Activated naive CD8-positive, alpha-beta T cell treated with anti-CD3 and anti-CD28 coated beads, Interleukin-2, amount 10 ng/mL, durations not matched to agents 7 days and 5 days (primary cell): ENCODE results near the gene PPP1R8. TPM values are rescaled to one million over a fixed set of nuclear protein-coding genes. Genes with fewer than 3 reads are reported as not detected.

Source experiments
- ATAC-seq: fragments of 150-1000 bp; cut with Tn5 transposase; one replicate; pipeline ENCODE4 v1.10.0; 2021; ENCODE audit warnings: low read depth, moderate library complexity
- POLR2A ChIA-PET: fragments of 350-600 bp; sonication (Branson Sonifier 250); formaldehyde crosslinking; loops from one replicate; lab custom pipeline; 2021; ENCODE audit warnings: antibody characterized with exemption; lab: Charles Lee
- DNase-seq: peaks from one replicate; pipeline ENCODE4 v3.0.0; 2021
- H3K27ac Mint-ChIP-seq: one replicate; pipeline ENCODE4 v1.8.0; 2022; ENCODE audit warnings: mild to moderate bottlenecking, mixed read lengths
- H3K27me3 Mint-ChIP-seq: one replicate; pipeline ENCODE4 v1.8.0; 2022; ENCODE audit warnings: mild to moderate bottlenecking, moderate library complexity, mixed read lengths
- H3K36me3 Mint-ChIP-seq: one replicate; pipeline ENCODE4 v1.8.0; 2021; ENCODE audit warnings: mild to moderate bottlenecking, mixed read lengths
- H3K4me1 Mint-ChIP-seq: one replicate; pipeline ENCODE4 v1.8.0; 2021; ENCODE audit warnings: mixed read lengths
- H3K4me3 Mint-ChIP-seq: one replicate; pipeline ENCODE4 v1.8.0; 2022; ENCODE audit warnings: mild to moderate bottlenecking, moderate library complexity, mixed read lengths
- H3K9me3 Mint-ChIP-seq: one replicate; pipeline ENCODE4 v1.8.0; 2021; ENCODE audit warnings: mixed read lengths
- total RNA-seq, 2 experiments: library from RNA; stranded (reverse); gene quantifications; one replicate each; pipeline ENCODE4 v1.2.3, GENCODE V29; 2021

The PPP1R8 gene
- total RNA-seq, 2 experiments from 2014 or later = 52.9 to 54.4 TPM

DNA sequence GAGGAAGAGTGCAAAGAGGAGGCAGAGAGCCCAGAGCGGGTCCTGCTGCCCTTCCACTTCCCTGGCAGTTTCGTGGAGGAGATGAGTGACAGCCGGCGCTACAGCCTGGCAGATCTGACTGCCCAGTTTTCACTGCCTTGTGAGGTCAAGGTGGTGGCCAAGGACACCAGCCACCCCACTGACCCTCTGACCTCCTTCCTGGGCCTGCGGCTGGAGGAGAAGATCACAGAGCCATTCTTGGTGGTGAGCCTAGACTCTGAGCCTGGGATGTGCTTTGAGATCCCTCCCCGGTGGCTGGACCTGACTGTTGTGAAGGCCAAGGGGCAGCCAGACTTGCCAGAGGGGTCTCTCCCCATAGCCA is 51.9 kb downstream of the PPP1R8 start:
- peaks cover 48% of the 10 kb centered on the region for H3K36me3 Mint-ChIP-seq
- no peaks in the 10 kb centered on the region for H3K9me3 Mint-ChIP-seq
- H3K4me1 Mint-ChIP-seq = peaks cover 40% of the 10 kb centered on the region
- H3K27ac Mint-ChIP-seq = peak overlapping the region; percentile 34
- ATAC-seq (no peak), DNase-seq (no peak)
- H3K4me3 Mint-ChIP-seq = no peak overlapping the region
- no peaks in the 10 kb centered on the region for H3K27me3 Mint-ChIP-seq
- POLR2A ChIA-PET = no interaction called here

DNA sequence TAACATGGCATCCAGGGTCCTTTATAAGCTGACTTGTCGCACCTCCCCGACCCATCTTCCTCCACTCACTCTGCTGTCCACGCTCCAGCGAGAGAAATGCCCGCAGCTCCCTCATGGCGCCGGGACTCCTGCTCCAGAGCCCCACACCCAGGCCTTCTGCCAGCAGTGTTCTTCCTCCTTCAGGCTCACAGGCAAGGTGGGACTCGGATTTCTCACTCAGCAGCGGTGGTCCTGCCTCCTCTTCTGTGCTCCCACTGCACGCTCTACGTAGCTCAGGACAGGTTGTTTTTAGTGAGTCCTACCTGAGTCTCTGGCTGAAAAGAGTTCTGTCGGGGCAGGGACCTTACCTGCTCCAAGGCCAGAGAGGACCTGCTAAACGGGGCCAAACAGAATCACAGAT is 53.0 kb downstream of the PPP1R8 start:
- Mint-ChIP-seq H3K4me1 (peaks cover 39% of the 10 kb centered on the region), H3K36me3 (peaks cover 44% of the 10 kb centered on the region), H3K27me3 (no peaks in the 10 kb centered on the region), H3K9me3 (no peaks in the 10 kb centered on the region), H3K4me3 (no peak overlapping the region), H3K27ac (peak overlapping the region; percentile 50)
- DNase-seq (no peak), ATAC-seq (no peak)
- POLR2A ChIA-PET = interaction anchor here (0.6 to 1.2 kb wide), 4 partner anchors 9 to 205 kb away, joined by 3 to 6 read pairs (median 4); partner anchors contain the start of genes EYA3 and THEMIS2

DNA sequence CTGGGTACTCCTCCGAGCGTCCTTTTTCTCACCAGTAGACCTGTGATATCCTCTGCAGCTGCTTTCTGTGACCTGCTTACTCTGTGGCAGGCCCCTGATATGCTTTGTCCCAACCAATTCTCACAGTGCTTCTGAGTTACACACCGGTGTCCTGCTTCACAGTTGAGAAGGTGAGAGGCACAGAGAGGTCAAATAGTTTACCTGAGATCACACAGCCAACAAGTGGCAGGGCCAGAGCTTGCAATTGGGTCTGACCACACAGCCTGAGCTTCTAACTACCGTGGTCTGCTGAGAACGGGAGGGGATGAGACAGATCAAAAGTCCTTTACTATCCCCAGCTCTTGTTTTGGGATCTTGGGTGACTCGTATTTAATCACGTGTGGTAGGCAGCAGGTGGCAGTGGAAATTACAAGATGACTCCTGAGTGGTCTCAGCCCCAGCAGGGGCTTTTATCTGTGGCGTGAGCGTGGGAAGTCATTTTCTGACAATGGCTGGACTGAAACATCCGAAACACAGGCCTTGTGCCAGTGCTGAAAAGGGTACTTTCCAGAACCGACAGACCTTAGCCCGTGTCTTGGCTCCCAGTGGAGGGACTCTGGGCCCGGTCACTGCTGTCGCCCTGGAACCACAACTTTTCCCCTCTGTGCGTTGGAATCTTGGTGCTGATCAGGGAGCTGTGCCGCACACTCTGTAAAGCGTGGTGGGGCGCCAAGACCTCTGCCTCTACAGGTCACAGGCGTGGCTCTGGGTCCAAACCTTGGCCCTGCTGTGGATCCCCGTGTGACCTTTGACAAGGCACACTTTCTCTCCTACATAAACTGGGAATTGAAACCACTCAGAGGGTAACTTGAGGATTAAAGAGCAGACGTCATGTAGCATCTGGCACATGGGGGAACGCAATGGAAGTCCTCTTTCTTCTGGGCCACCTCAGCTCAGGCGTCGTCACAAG is 53.7 kb downstream of the PPP1R8 start:
- POLR2A ChIA-PET = interaction anchor here (1.1 to 1.2 kb wide), 2 partner anchors 10 to 11 kb away, joined by 3 to 4 read pairs; partner anchors contain the start of gene THEMIS2
- peak overlapping the region; percentile 60 for H3K27ac Mint-ChIP-seq
- H3K9me3 Mint-ChIP-seq = no peaks in the 10 kb centered on the region
- no peaks in the 10 kb centered on the region for H3K27me3 Mint-ChIP-seq
- no peak overlapping the region for H3K4me3 Mint-ChIP-seq
- ATAC-seq = no peak
- peaks cover 41% of the 10 kb centered on the region for H3K4me1 Mint-ChIP-seq
- H3K36me3 Mint-ChIP-seq = peaks cover 44% of the 10 kb centered on the region
- no peak for DNase-seq

DNA sequence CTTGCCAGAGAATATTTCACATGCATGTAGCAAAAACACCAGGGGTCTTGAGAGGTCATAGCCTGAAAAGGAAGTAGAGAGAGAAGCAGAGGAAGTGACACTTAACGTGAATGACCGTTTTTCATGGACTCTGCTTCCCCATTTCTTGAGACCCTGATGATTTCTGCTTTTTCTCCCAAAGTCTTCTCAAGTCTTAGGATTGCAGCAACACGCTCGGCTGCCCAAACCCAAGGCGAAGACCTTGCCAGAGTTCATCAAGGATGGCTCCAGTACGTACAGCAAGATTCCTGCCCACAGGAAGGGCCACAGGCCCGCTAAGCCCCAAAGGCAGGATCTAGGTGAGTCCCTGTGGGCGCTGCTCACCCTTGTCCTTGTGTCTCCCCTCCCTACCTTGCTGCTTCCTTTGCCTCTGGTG is 54.5 kb downstream of the PPP1R8 start:
- POLR2A ChIA-PET = no interaction called here
- ATAC-seq = no peak
- DNase-seq = no peak
- H3K4me3 Mint-ChIP-seq = no peak overlapping the region
- no peaks in the 10 kb centered on the region for H3K27me3 Mint-ChIP-seq
- H3K9me3 Mint-ChIP-seq = no peaks in the 10 kb centered on the region
- peaks cover 44% of the 10 kb centered on the region for H3K4me1 Mint-ChIP-seq
- no peak overlapping the region for H3K27ac Mint-ChIP-seq
- peaks cover 45% of the 10 kb centered on the region for H3K36me3 Mint-ChIP-seq

DNA sequence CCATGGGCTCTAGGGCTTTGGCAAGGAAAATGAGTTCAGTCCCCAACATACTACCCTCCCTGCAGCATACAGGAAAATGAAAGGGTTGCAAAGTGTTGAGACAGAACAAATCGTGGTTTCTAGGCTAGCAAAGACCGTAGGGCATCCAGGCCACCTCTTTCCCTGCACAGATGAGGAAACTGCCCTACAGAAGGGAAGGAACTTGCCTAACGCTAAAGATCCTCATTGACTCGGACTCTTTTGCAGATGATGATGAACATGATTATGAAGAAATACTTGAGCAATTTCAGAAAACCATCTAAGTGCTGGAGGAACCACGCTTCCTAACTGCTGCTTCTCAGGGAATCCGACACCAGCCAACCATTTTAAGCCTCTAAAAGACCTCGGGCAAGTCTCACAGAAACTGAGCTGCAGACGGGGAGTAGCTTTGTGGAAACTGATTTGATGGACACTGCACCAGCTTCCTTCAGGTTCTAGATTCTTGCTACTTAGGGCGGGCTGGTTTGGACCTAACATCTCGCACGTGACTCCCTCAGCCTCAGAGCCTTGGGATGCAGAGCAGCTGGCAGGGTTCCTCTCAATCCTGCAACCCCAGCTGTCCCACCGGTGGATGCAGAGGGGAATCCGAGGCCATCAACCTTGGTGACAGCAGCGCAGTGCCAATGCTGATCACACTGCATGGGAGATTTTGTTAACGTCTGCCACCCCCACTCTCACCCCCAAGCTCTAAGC is 55.2 kb downstream of the PPP1R8 start:
- DNase-seq = no peak
- Mint-ChIP-seq H3K27me3 (no peaks in the 10 kb centered on the region), H3K9me3 (no peaks in the 10 kb centered on the region), H3K4me3 (peak overlapping the region; percentile 75), H3K36me3 (peaks cover 48% of the 10 kb centered on the region), H3K4me1 (peaks cover 48% of the 10 kb centered on the region), H3K27ac (peak overlapping the region; percentile 40)
- no peak for ATAC-seq
- POLR2A ChIA-PET = interaction anchor here (0.7 to 2.5 kb wide), 5 partner anchors 8 to 160 kb away, joined by 3 to 13 read pairs (median 3); partner anchors contain the start of gene FAM76A

DNA sequence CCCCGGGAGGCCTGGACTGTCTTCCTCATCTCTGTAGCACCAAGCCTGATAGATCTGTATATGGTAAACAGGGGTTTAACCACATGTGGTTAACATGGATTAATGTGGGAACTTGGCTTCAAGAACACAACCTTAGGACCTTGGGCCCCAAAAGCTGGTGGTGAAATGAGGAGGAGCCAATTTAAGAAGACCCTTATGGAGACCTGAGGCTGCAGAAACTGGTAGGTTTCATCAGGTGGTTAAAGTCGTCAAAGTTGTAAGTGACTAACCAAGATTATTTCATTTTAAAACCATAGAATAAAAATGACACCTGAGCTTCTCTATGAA is 55.7 kb downstream of the PPP1R8 start:
- no peaks in the 10 kb centered on the region for H3K9me3 Mint-ChIP-seq
- peak overlapping the region; percentile 90 for H3K27ac Mint-ChIP-seq
- H3K4me3 Mint-ChIP-seq = peak overlapping the region; percentile 75
- ATAC-seq (no peak), DNase-seq (no peak)
- no peaks in the 10 kb centered on the region for H3K27me3 Mint-ChIP-seq
- peaks cover 51% of the 10 kb centered on the region for H3K36me3 Mint-ChIP-seq
- peaks cover 53% of the 10 kb centered on the region for H3K4me1 Mint-ChIP-seq
- POLR2A ChIA-PET = interaction anchor here (0.7 to 2.5 kb wide), 6 partner anchors 9 to 161 kb away, joined by 3 to 13 read pairs (median 3); partner anchors contain the start of genes FAM76A and STX12

DNA sequence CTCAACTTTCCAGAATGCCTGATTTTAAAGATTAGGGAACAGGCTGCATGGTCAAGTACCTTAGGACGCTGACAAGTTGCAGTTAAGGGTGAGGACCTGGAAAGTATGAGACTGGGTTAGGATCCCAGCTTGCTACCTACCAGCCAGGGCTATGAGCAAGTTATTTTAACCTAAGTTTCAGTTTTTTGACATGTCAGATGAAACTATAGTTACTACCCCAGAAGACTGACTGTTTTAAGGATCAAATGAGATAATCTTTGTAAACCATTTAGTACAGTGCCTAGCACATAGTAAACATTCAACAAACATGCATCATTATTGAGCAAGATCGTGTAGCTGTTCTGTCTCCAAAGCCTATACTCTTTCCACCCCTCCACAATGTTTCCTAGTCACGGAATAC is 56.2 kb downstream of the PPP1R8 start:
- ATAC-seq (peak; percentile 15), DNase-seq (no peak)
- Mint-ChIP-seq H3K27me3 (no peaks in the 10 kb centered on the region), H3K4me3 (peak overlapping the region; percentile 75), H3K4me1 (peaks cover 58% of the 10 kb centered on the region), H3K36me3 (peaks cover 54% of the 10 kb centered on the region), H3K9me3 (no peaks in the 10 kb centered on the region), H3K27ac (peak overlapping the region; percentile 90)
- POLR2A ChIA-PET = interaction anchor here (0.7 to 2.5 kb wide), 7 partner anchors 9 to 161 kb away, joined by 3 to 13 read pairs (median 3); partner anchors contain the start of genes FAM76A and STX12

DNA sequence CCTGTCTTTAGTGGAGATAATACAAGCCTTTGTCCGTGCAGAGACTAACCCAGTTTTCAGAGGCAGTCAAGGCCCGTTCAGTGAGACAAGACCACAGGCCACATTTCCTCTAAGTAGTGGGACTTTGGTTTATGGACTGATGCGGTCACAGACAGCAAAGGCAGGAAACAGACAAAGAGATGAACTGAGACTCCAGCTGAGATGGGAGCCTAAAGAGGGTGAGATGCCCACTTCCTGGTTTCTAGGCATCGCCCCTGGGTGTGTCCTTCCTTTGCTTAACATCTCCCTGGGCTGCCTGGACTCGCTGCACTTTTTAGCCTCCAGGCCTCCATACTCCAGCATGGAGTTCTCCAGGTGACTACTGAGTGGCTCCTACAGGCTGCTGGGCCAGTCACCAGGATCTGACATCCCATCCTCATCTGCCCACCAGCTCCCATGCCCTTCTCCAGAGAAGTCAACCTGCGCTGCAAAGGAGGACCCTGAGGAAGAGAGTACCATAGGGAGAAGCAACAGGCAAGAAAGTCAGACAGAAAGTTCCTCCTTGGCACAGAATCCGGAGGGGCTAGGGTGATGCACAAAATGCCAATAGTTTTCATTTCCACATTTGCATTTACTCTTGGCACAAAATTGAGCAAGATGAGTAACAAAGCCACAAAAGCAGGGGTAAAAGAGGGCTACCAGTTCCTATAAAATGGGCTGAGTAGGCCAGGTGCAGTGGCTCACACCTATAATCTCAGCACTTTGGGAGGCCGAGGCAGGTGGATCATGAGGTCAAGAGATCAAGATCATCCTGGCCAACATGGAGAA is 56.8 kb downstream of the PPP1R8 start:
- Mint-ChIP-seq H3K4me3 (peak overlapping the region; percentile 75), H3K9me3 (no peaks in the 10 kb centered on the region), H3K4me1 (peaks cover 64% of the 10 kb centered on the region), H3K27me3 (no peaks in the 10 kb centered on the region), H3K36me3 (peaks cover 56% of the 10 kb centered on the region), H3K27ac (peak overlapping the region; percentile 90)
- ATAC-seq (peak; percentile 85), DNase-seq (peak; percentile 48)
- POLR2A ChIA-PET = interaction anchor here (1.2 to 2.5 kb wide), 2 partner anchors 14 to 18 kb away, joined by 4 to 13 read pairs; no protein-coding TSS in a partner anchor

DNA sequence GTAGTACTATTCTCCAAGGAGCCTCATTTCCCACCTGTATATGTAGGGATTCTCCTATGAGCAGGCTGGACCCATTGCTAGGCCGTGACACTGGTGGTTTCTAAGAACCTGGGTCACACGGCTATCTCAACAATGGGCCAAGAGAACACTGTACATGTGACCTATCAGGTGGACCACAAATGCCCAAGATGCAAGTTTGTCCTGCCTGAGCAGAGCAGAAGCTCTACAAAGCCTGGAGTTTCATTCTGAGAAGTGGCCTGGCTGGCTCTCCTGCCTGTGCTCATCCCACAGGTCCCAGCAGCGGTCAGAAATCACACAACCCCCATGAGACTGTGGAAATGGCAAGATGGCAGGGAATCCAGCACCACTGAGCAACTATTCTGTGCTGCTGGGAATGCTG is 58.9 kb downstream of the PPP1R8 start:
- Mint-ChIP-seq H3K27ac (peak overlapping the region; percentile 12), H3K27me3 (no peaks in the 10 kb centered on the region), H3K4me3 (no peak overlapping the region), H3K4me1 (peaks cover 65% of the 10 kb centered on the region), H3K9me3 (no peaks in the 10 kb centered on the region), H3K36me3 (peaks cover 48% of the 10 kb centered on the region)
- no peak for DNase-seq
- POLR2A ChIA-PET = no interaction called here
- ATAC-seq = no peak

DNA sequence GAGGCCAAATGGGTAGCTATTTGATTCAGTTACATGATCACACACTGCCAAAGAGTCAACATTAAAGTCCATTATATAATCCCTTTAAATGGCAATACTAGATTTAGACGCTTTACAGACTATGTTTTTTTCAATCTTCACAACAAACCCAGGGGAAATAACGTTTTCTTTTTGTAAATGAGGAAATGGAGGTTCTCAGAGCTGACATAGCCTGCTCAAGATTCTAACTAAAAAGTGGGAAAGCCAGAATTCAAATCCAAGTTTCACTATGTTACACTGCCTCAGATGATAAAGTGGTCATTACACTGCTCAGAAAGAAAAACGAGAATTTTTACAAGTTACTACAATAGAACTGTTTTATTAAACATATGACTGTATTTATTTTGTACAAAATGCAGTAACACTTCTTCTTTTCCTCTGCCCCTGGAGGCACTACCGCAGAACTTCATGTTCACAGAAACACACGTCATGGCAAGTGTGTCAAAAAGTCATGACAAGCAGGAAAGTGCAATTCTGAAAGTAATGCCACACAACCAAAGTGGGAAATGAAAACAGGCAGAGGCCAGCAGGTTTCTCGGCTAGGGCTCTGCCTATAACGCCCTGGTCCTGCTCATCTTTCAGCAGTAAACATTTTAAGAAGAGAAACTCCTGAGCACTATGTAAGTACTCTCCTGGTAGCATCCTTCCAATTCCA is 60.8 kb downstream of the PPP1R8 start:
- H3K27ac Mint-ChIP-seq = peak overlapping the region; percentile 87
- H3K27me3 Mint-ChIP-seq = no peaks in the 10 kb centered on the region
- peak; percentile 15 for ATAC-seq
- H3K4me3 Mint-ChIP-seq = peak overlapping the region; percentile 17
- POLR2A ChIA-PET = no interaction called here
- H3K36me3 Mint-ChIP-seq = peaks cover 40% of the 10 kb centered on the region
- H3K4me1 Mint-ChIP-seq = peaks cover 50% of the 10 kb centered on the region
- no peaks in the 10 kb centered on the region for H3K9me3 Mint-ChIP-seq
- no peak for DNase-seq

DNA sequence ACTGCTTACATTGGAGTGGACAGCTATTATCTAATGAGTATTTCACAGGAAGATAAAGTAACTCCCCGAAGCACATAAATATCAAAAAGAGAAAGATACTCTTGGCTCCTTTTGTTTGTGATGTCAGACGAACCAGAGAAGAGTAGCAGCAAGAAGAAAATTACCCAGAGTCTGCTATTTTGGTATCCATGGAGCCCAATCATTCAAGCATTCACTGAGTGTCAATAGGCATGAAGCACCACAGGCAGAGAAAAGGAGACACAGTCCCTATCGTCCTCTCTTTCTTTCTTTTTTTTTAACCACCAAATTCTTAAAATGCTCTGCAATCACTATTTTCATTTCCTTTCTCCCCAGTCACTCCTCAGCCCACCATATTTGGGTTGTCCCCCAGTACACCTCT is 63.9 kb downstream of the PPP1R8 start:
- H3K27ac Mint-ChIP-seq = no peak overlapping the region
- POLR2A ChIA-PET = interaction anchor here (1.1 kb wide), 1 partner anchor 14 kb away, joined by 3 read pairs; no protein-coding TSS in a partner anchor
- H3K27me3 Mint-ChIP-seq = no peaks in the 10 kb centered on the region
- H3K4me1 Mint-ChIP-seq = peaks cover 26% of the 10 kb centered on the region
- no peak for ATAC-seq
- no peak overlapping the region for H3K4me3 Mint-ChIP-seq
- peaks cover 28% of the 10 kb centered on the region for H3K36me3 Mint-ChIP-seq
- DNase-seq = no peak
- no peaks in the 10 kb centered on the region for H3K9me3 Mint-ChIP-seq
